Measurements from ENCODE around the gene TBCD. TPM values are rescaled to one million over a fixed set of nuclear protein-coding genes. Genes with fewer than 3 reads are reported as not detected.
A peak's percentile ranks its signal among the peaks of the same experiment; 100 is the strongest.

TBCD gene
- polyA plus RNA-seq, 2 of the 4 experiments (the other 2 are of a cell fraction): 33.5 to 49.1 TPM

GRCh38 chr17:82871056-82871775 is 119.4 kb downstream of the TBCD start:
- peak; percentile 63 to 71; a peak in 4 of 6 replicates for ATAC-seq

GRCh38 chr17:82871776-82872561 is 120.1 kb downstream of the TBCD start:
- ChIA-PET CTCF (interaction anchor here (0.6 to 1.7 kb wide), 3 partner anchors 30 to 97 kb away, joined by 3 read pairs; no protein-coding TSS in a partner anchor), POLR2A (no interaction called here)
- Histone ChIP-seq H3K4me2 (no peak overlapping the region), H3K4me3 (no peak overlapping the region), H3K4me1 (no peaks in the 10 kb centered on the region), H3K27ac (no peak overlapping the region), H3K9me3 (no peaks in the 10 kb centered on the region)
- ATAC-seq (no peak), DNase-seq (ENCODE audit: low read depth in 1 of 2, low spot score in 1 of 2) (no peak), FAIRE-seq (no peak)
- 89% methylated on average over 37 of the region's 41 CpGs for WGBS (ENCODE audit: missing lambda C conversion rate)
- TF ChIP-seq FOXS1 (CRISPR knock-in tag; IDR thresholded peaks at IDR 0.05): no peak
- TF ChIP-seq MAX (IDR thresholded peaks at IDR 0.05): no peak
- TF ChIP-seq, protein P1, sequence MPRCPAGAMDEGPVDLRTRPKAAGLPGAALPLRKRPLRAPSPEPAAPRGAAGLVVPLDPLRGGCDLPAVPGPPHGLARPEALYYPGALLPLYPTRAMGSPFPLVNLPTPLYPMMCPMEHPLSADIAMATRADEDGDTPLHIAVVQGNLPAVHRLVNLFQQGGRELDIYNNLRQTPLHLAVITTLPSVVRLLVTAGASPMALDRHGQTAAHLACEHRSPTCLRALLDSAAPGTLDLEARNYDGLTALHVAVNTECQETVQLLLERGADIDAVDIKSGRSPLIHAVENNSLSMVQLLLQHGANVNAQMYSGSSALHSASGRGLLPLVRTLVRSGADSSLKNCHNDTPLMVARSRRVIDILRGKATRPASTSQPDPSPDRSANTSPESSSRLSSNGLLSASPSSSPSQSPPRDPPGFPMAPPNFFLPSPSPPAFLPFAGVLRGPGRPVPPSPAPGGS (IDR thresholded peaks at IDR 0.05): no peak

More at GRCh38 chr17:82871056-82871775, 119.4 kb downstream of the TBCD start:
- WGBS (ENCODE audit: missing lambda C conversion rate): 93% methylated on average over 25 of the region's 31 CpGs
- Histone ChIP-seq H3K4me2 (no peak overlapping the region), H3K9me3 (no peaks in the 10 kb centered on the region), H3K27ac (no peak overlapping the region), H3K4me3 (no peak overlapping the region), H3K4me1 (no peaks in the 10 kb centered on the region)
- FAIRE-seq: no peak
- TF ChIP-seq TP53 (CRISPR knock-in tag; IDR thresholded peaks at IDR 0.05) (no peak), ZFP36 (IDR thresholded peaks at IDR 0.05; ENCODE audit: borderline replicate concordance, partially characterized antibody) (no peak), CHD2 (IDR thresholded peaks at IDR 0.05; ENCODE audit: low read length, partially characterized antibody) (no peak), PHF8 (IDR thresholded peaks at IDR 0.05; ENCODE audit: borderline replicate concordance, low read depth) (no peak), CBX8 (IDR thresholded peaks at IDR 0.05) (no peak), BHLHE40 (IDR thresholded peaks at IDR 0.05; ENCODE audit: low read depth, low read length) (no peak), SMC3 (IDR thresholded peaks at IDR 0.05) (no peak), MAZ (IDR thresholded peaks at IDR 0.05; ENCODE audit: borderline replicate concordance, low read depth, low read length) (no peak)
- DNase-seq (ENCODE audit: low read depth in 1 of 2, low spot score in 1 of 2): no peak
- CTCF ChIA-PET: interaction anchor here (0.6 to 1.7 kb wide), 2 partner anchors 31 to 45 kb away, joined by 3 read pairs; no protein-coding TSS in a partner anchor
- POLR2A ChIA-PET: no interaction called here

DNA sequence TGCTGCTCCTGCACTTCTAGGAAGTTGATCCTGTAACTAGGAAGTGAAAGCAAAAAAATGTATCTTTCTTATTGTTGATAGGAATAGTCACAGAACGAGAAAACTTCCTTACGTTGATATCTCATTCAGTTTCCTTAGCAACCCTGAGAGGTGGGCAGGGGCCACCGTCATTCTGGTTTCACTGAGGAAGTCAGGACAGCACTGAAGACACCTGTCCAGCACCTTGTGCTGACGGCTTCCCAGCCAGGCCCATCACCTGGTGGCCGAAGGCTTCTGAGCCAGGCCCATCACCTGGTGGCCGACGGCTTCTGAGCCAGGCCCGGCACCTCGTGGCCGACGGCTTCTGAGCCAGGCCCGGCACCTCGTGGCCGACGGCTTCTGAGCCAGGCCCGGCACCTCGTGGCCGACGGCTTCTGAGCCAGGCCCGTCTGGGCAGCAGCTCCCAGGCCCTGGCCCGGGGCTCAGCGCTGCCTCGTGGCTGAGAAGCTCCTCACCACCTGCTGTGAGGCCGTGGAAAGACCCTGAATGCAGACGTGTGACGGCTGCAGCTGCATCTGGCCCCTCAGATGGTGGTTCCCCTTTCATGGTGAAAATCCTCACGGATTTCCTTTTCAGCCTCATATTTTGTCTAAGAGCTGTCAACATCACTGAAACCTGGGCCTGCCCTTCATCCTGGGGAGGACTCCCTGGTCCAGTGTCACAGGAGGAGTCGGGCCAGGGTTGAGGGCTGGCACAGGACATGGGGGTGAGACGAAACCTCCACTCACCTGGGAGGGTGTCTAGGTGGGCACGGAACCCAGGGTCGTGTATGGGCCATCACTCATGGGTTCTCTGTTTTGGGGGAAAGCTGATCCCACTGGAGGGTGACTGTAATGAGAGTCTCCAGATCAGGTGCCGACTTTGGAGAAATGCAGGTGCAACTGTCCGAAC is 121.0 kb downstream of the TBCD start:
- no peak overlapping the region for H3K4me3 ChIP-seq
- 95% methylated on average over 17 of the region's 33 CpGs for WGBS (ENCODE audit: missing lambda C conversion rate)
- FAIRE-seq (no peak), ATAC-seq (no peak), DNase-seq (ENCODE audit: low read depth in 1 of 2, low spot score in 1 of 2) (no peak)
- no peak overlapping the region for H3K27ac ChIP-seq
- POLR2A ChIA-PET: no interaction called here
- no peak overlapping the region for H3K4me2 ChIP-seq
- H3K4me1 ChIP-seq: no peaks in the 10 kb centered on the region
- CTCF ChIA-PET: interaction anchor here (0.6 to 1.2 kb wide), 5 partner anchors 9 to 82 kb away, joined by 3 to 4 read pairs (median 4); no protein-coding TSS in a partner anchor
- TF ChIP-seq CEBPB (IDR thresholded peaks at IDR 0.05) (no peak), FOSB (CRISPR knock-in tag; IDR thresholded peaks at IDR 0.05) (no peak), ZC3H11A (IDR thresholded peaks at IDR 0.05) (no peak), CBX8 (IDR thresholded peaks at IDR 0.05) (no peak), JUN (IDR thresholded peaks at IDR 0.05) (no peak), POLR2A (IDR thresholded peaks at IDR 0.05; ENCODE audit: low read length) (no peak), ZSCAN20 (CRISPR knock-in tag; IDR thresholded peaks at IDR 0.05) (no peak), ZNF302 (CRISPR knock-in tag; IDR thresholded peaks at IDR 0.05) (no peak), RAD21 (conservative IDR thresholded peaks at IDR 0.05 in 1 of 2, IDR thresholded peaks at IDR 0.05 in 1 of 2) (no peak), TFCP2L1 (CRISPR knock-in tag; IDR thresholded peaks at IDR 0.05) (no peak), FOXS1 (CRISPR knock-in tag; IDR thresholded peaks at IDR 0.05) (no peak), CHD4 (IDR thresholded peaks at IDR 0.05; ENCODE audit: borderline replicate concordance) (no peak), GATA3 (IDR thresholded peaks at IDR 0.05; ENCODE audit: borderline replicate concordance) (no peak), NR3C1 (IDR thresholded peaks at IDR 0.05) (no peak), KDM1A (IDR thresholded peaks at IDR 0.05; ENCODE audit: low read depth) (no peak), HDAC2 (IDR thresholded peaks at IDR 0.05) (no peak)
- TF ChIP-seq, protein P2, sequence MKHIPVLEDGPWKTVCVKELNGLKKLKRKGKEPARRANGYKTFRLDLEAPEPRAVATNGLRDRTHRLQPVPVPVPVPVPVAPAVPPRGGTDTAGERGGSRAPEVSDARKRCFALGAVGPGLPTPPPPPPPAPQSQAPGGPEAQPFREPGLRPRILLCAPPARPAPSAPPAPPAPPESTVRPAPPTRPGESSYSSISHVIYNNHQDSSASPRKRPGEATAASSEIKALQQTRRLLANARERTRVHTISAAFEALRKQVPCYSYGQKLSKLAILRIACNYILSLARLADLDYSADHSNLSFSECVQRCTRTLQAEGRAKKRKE (CRISPR knock-in tag; IDR thresholded peaks at IDR 0.05; ENCODE audit: low read depth): no peak
- TF ChIP-seq, protein P3, sequence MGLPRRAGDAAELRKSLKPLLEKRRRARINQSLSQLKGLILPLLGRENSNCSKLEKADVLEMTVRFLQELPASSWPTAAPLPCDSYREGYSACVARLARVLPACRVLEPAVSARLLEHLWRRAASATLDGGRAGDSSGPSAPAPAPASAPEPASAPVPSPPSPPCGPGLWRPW (IDR thresholded peaks at IDR 0.05): no peak
- no peaks in the 10 kb centered on the region for H3K9me3 ChIP-seq
